Small intestine (tissue), 7 donors: ENCODE measurements around the gene FNDC5. TPM values are rescaled to one million over a fixed set of nuclear protein-coding genes. Genes with fewer than 3 reads are reported as not detected.

Experiments used
- DNase-seq, 2 donors: peaks; one replicate each; pipeline versions ENCODE4 v3.0.0 to v3.0.0-alpha.2; 2013
- FAIRE-seq: peaks from 2 replicates; lab custom pipeline; 2012; peaks lifted over from hg19 to GRCh38; lab: Jason Lieb, UNC
- H3K27ac ChIP-seq, 3 donors: one replicate each; pipeline ENCODE4 v1.5.1; 2013; ENCODE audit warnings: low read length in 2 of 3, mild to moderate bottlenecking in 2 of 3, control low read depth in 1 of 3, inconsistent platforms in 1 of 3, low read depth in 1 of 3, moderate library complexity in 1 of 3
- H3K27me3 ChIP-seq, 3 donors: one replicate each; pipeline ENCODE4 v1.6.1; 2013; ENCODE audit warnings: low read length in 3 of 3, inconsistent platforms in 1 of 3; ENCODE audit not compliant: control insufficient read depth in 3 of 3, insufficient read depth in 3 of 3
- H3K36me3 ChIP-seq, 3 donors: one replicate each; pipeline ENCODE4 v1.6.1; 2013; ENCODE audit warnings: low read length in 3 of 3, inconsistent platforms in 1 of 3, low read depth in 1 of 3, mild to moderate bottlenecking in 1 of 3, moderate library complexity in 1 of 3; ENCODE audit not compliant: control insufficient read depth in 3 of 3, insufficient read depth in 2 of 3
- H3K4me1 ChIP-seq, 3 donors: one replicate each; pipeline ENCODE4 v1.6.1; 2013; ENCODE audit warnings: low read length in 2 of 3, inconsistent platforms in 1 of 3, low read depth in 1 of 3, mild to moderate bottlenecking in 1 of 3, moderate library complexity in 1 of 3; ENCODE audit not compliant: control insufficient read depth in 3 of 3, insufficient read depth in 2 of 3
- H3K4me3 ChIP-seq, 3 donors: one replicate each; pipeline ENCODE4 v1.5.1; 2013; ENCODE audit warnings: low read length in 3 of 3, control low read depth in 1 of 3, inconsistent platforms in 1 of 3, low read depth in 1 of 3, mild to moderate bottlenecking in 1 of 3, moderate library complexity in 1 of 3
- H3K9me3 ChIP-seq, 2 donors: one replicate each; pipeline ENCODE4 v1.6.1; 2013; ENCODE audit warnings: low read depth in 1 of 2, low read length in 1 of 2; ENCODE audit not compliant: control insufficient read depth in 2 of 2, insufficient read depth in 1 of 2
- WGBS, 3 donors: extraction: QIAGEN DNeasy Blood & Tissue Kit; methylation state at CpG; one replicate each; pipeline ENCODE4 v1.1.7; 2013; 5-methylcytosine and 5-hydroxymethylcytosine counted together
- polyA plus RNA-seq, 4 donors: library from polyadenylated mRNA; stranded (reverse) in 3 of 4; unstranded in 1 of 4; fragments of 200-250 nt in 3 of 4; fragments of 120-200 nt in 1 of 4; gene quantifications; one replicate each; pipeline versions ENCODE4 v1.2.1 to v1.2.3, GENCODE V29; 2013
- donor health status: healthy with polysubstance abuse.
- donor health status: control.
- donor health status: control.
- donor health status: Bipolar disorder and iron deficiency.
- donor health status: healthy.

FNDC5 gene
- polyA plus RNA-seq, 4 donors = 1.1 to 5.5 (median 1.2) TPM; not detected in 1

- Histone ChIP-seq H3K4me1 (peaks cover 0 to 11% (median 0%) of the 10 kb centered on the region in 3 donors), H3K9me3 (no peaks in the 10 kb centered on the region), H3K27me3 (peaks cover 0 to 29% (median 0%) of the 10 kb centered on the region in 3 donors), H3K36me3 (peaks cover 0 to 29% (median 0%) of the 10 kb centered on the region in 3 donors), H3K4me3 (no peak overlapping the region), H3K27ac (no peak overlapping the region)
- DNase-seq (no peak), FAIRE-seq (no peak)
- 77 to 85% (median 83%) methylated on average over 6 of the region's 6 CpGs for WGBS, 3 donors
Observed at GRCh38 chr1:32894681-32895080, 24.0 kb upstream of the FNDC5 start.

- Histone ChIP-seq H3K4me3 (no peak overlapping the region), H3K4me1 (peaks cover 0 to 11% (median 0%) of the 10 kb centered on the region in 3 donors), H3K27me3 (peaks cover 0 to 29% (median under 1%) of the 10 kb centered on the region in 3 donors), H3K36me3 (peaks cover 0 to 29% (median 0%) of the 10 kb centered on the region in 3 donors), H3K9me3 (no peaks in the 10 kb centered on the region), H3K27ac (no peak overlapping the region)
- DNase-seq (no peak), FAIRE-seq (no peak)
- WGBS, 3 donors = 65 to 77% (median 66%) methylated on average over 8 of the region's 8 CpGs
Observed at GRCh38 chr1:32894019-32894600, 23.4 kb upstream of the FNDC5 start.

- Histone ChIP-seq H3K27me3 (peaks cover 0 to 30% (median 2%) of the 10 kb centered on the region in 3 donors), H3K4me3 (peak overlapping the region in 2 of 3 donors; percentile 30 to 51), H3K36me3 (peaks cover 0 to 25% (median 0%) of the 10 kb centered on the region in 3 donors), H3K27ac (peak overlapping the region in 1 of 3 donors; percentile 2), H3K4me1 (peaks cover 0 to 11% (median 0%) of the 10 kb centered on the region in 3 donors), H3K9me3 (no peaks in the 10 kb centered on the region)
- FAIRE-seq = no peak
- peak; percentile 65 to 69 for DNase-seq
- 3 to 4% (median 3%) methylated on average over 46 to 58 of the region's 58 CpGs for WGBS, 3 donors
Observed at GRCh38 chr1:32893198-32894018, 22.7 kb upstream of the FNDC5 start.

- H3K27me3 ChIP-seq = peaks cover 2 to 36% (median 2%) of the 10 kb centered on the region in 3 donors
- 20 to 25% (median 23%) methylated on average over 35 to 49 of the region's 49 CpGs for WGBS, 3 donors
- H3K36me3 ChIP-seq = peaks cover 0 to 19% (median 0%) of the 10 kb centered on the region in 3 donors
- peak; percentile 52 to 55 for DNase-seq
- H3K9me3 ChIP-seq = no peaks in the 10 kb centered on the region
- FAIRE-seq = no peak
- peak overlapping the region in 2 of 3 donors; percentile 30 to 51 for H3K4me3 ChIP-seq
- peaks cover 0 to 11% (median 0%) of the 10 kb centered on the region in 3 donors for H3K4me1 ChIP-seq
- peak overlapping the region in 1 of 3 donors; percentile 2 for H3K27ac ChIP-seq
Observed at GRCh38 chr1:32892368-32893197, 21.9 kb upstream of the FNDC5 start.

GRCh38 chr1:32891630-32892029 lies 20.9 kb upstream of the FNDC5 start:
- WGBS, 3 donors = 90 to 94% (median 92%) methylated on average over 3 of the region's 3 CpGs
- H3K9me3 ChIP-seq = no peaks in the 10 kb centered on the region
- peaks cover 2 to 45% (median 10%) of the 10 kb centered on the region in 3 donors for H3K27me3 ChIP-seq
- DNase-seq (no peak), FAIRE-seq (no peak)
- no peak overlapping the region for H3K27ac ChIP-seq
- H3K4me3 ChIP-seq = no peak overlapping the region
- H3K4me1 ChIP-seq = peaks cover 0 to 11% (median 0%) of the 10 kb centered on the region in 3 donors
- H3K36me3 ChIP-seq = peaks cover 0 to 14% (median 0%) of the 10 kb centered on the region in 3 donors

GRCh38 chr1:32891241-32891570 lies 20.5 kb upstream of the FNDC5 start:
- Histone ChIP-seq H3K9me3 (no peaks in the 10 kb centered on the region), H3K27ac (no peak overlapping the region), H3K27me3 (peaks cover 5 to 46% (median 10%) of the 10 kb centered on the region in 3 donors), H3K4me3 (no peak overlapping the region), H3K36me3 (peaks cover 0 to 14% (median 0%) of the 10 kb centered on the region in 3 donors), H3K4me1 (peaks cover 0 to 11% (median 0%) of the 10 kb centered on the region in 3 donors)
- FAIRE-seq (no peak), DNase-seq (no peak)
- WGBS, 3 donors = 89 to 94% (median 93%) methylated on average over 1 of the region's 1 CpG

GRCh38 chr1:32890516-32891240 lies 20.0 kb upstream of the FNDC5 start:
- no peak for DNase-seq
- peaks cover 8 to 50% (median 12%) of the 10 kb centered on the region in 3 donors for H3K27me3 ChIP-seq
- H3K27ac ChIP-seq = no peak overlapping the region
- H3K9me3 ChIP-seq = no peaks in the 10 kb centered on the region
- H3K4me3 ChIP-seq = no peak overlapping the region
- H3K4me1 ChIP-seq = peaks cover 0 to 11% (median 0%) of the 10 kb centered on the region in 3 donors
- 81 to 89% (median 85%) methylated on average over 7 of the region's 7 CpGs for WGBS, 3 donors
- H3K36me3 ChIP-seq = peaks cover 0 to 12% (median 0%) of the 10 kb centered on the region in 3 donors
- no peak for FAIRE-seq
